ENCODE data around the gene SUSD4. TPM values are rescaled to one million over a fixed set of nuclear protein-coding genes. Genes with fewer than 3 reads are reported as not detected.

Gene SUSD4
- total and polyA plus RNA-seq, 10 of the 15 experiments (the other 5 are each of a cell fraction or from before 2014, with no cell fraction given), result 0.13 to 1.1 (median 0.26) TPM; not detected in 3

DNA sequence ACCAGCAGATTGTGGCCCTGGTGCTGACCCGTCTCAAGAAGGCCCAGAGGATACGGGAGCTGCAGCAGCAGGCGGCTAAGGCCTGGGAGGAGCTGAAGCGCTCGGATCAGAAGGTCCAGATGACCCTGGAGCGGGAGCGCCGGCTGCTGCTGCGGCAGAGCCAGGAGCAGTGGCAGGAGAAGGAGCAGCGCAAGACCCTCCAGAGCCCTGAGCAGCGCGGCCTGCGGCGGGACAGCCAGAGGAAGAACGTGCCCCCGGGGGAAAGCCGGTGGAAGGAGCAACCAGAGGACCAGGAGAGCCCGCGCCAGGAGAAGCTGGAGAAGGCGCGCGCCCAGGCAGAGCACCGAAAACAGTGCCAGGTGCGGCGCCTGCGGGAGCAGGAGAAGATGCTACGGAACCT lies 30.3 kb upstream of the SUSD4 start:
- 81% methylated on average over 27 of the region's 27 CpGs for WGBS (ENCODE audit: insufficient coverage, insufficient replicate concordance, low lambda C conversion rate, missing lambda C conversion rate)
- ChIA-PET SMC1A (ENCODE audit: uncharacterized antibody, unreplicated experiment) (no interaction called here), POLR2A (no interaction called here), RAD21 (ENCODE audit: unreplicated experiment) (no interaction called here), CTCF (no interaction called here)
- no peaks in the 10 kb centered on the region; the same call in 2 of the 3 replicates for H3K9me3 ChIP-seq (replicated peaks; ENCODE audit: control insufficient read depth, insufficient read depth, low read length)
- no peaks in the 10 kb centered on the region for H3K36me3 ChIP-seq (ENCODE audit: control insufficient read depth in 2 of 2, insufficient read depth in 2 of 2, low read length in 1 of 2)
- BruUV-seq (replicated peaks), result no TSS peak
- H3K4me3 ChIP-seq, result no peak overlapping the region
- no peak overlapping the region for H3K27ac ChIP-seq (ENCODE audit: control insufficient read depth, insufficient read depth)
- H3K79me2 ChIP-seq (ENCODE audit: control insufficient read depth, insufficient read depth, low read length), result no peaks in the 10 kb centered on the region
- in situ Hi-C loops (cut with MboI) (no loop called here), intact Hi-C loops (cut with micrococcal nuclease; ENCODE audit: unreplicated experiment) (no loop called here)
- no peak overlapping the region for H2AFZ ChIP-seq (ENCODE audit: control insufficient read depth, low read depth, low read length)
- no peak for DNase-seq (ENCODE audit: low read depth, low spot score)
- H3K27me3 ChIP-seq (replicated peaks in 1 of 2; ENCODE audit: control insufficient read depth in 2 of 2, insufficient read depth in 2 of 2, low read length in 1 of 2), result peaks cover 0 to 2% of the 10 kb centered on the region in 2 experiments; a peak in 1 of 4 replicates
- H3K9ac ChIP-seq (ENCODE audit: control insufficient read depth, insufficient read depth, low read length), result no peak overlapping the region
- ATAC-seq, result no peak
- H3K4me1 ChIP-seq (ENCODE audit: control insufficient read depth, insufficient read depth, low read length), result no peaks in the 10 kb centered on the region
- no peak for FAIRE-seq
- H3K4me2 ChIP-seq (ENCODE audit: control insufficient read depth, insufficient read depth), result no peak overlapping the region
- TF ChIP-seq, protein P1, sequence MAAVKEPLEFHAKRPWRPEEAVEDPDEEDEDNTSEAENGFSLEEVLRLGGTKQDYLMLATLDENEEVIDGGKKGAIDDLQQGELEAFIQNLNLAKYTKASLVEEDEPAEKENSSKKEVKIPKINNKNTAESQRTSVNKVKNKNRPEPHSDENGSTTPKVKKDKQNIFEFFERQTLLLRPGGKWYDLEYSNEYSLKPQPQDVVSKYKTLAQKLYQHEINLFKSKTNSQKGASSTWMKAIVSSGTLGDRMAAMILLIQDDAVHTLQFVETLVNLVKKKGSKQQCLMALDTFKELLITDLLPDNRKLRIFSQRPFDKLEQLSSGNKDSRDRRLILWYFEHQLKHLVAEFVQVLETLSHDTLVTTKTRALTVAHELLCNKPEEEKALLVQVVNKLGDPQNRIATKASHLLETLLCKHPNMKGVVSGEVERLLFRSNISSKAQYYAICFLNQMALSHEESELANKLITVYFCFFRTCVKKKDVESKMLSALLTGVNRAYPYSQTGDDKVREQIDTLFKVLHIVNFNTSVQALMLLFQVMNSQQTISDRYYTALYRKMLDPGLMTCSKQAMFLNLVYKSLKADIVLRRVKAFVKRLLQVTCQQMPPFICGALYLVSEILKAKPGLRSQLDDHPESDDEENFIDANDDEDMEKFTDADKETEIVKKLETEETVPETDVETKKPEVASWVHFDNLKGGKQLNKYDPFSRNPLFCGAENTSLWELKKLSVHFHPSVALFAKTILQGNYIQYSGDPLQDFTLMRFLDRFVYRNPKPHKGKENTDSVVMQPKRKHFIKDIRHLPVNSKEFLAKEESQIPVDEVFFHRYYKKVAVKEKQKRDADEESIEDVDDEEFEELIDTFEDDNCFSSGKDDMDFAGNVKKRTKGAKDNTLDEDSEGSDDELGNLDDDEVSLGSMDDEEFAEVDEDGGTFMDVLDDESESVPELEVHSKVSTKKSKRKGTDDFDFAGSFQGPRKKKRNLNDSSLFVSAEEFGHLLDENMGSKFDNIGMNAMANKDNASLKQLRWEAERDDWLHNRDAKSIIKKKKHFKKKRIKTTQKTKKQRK (IDR thresholded peaks at IDR 0.05; ENCODE audit: low read depth, low read length), result no peak
- TF ChIP-seq ZBED1 (IDR thresholded peaks at IDR 0.05; ENCODE audit: borderline replicate concordance) (no peak), IRF4 (IDR thresholded peaks at IDR 0.05; ENCODE audit: low read depth, low read length) (no peak), TAF1 (IDR thresholded peaks at IDR 0.05; ENCODE audit: borderline replicate concordance, low read depth, low read length) (no peak), POLR2AphosphoS5 (IDR thresholded peaks at IDR 0.05; ENCODE audit: low read length) (no peak), FOXM1 (IDR thresholded peaks at IDR 0.05; ENCODE audit: low read depth, low read length) (no peak), STAT3 (IDR thresholded peaks at IDR 0.05; ENCODE audit: low read depth, low read length) (no peak), SREBF2 (IDR thresholded peaks at IDR 0.05; ENCODE audit: low read length) (no peak), ZNF384 (IDR thresholded peaks at IDR 0.05; ENCODE audit: borderline replicate concordance, low read depth, low read length) (no peak), FOS (IDR thresholded peaks at IDR 0.05; ENCODE audit: borderline replicate concordance, extremely low read depth, insufficient read length) (no peak), RAD51 (IDR thresholded peaks at IDR 0.05) (no peak), KLF5 (IDR thresholded peaks at IDR 0.05; ENCODE audit: partially characterized antibody) (no peak), CREM (IDR thresholded peaks at IDR 0.05; ENCODE audit: low read depth) (no peak), WRNIP1 (IDR thresholded peaks at IDR 0.05; ENCODE audit: borderline replicate concordance, low read depth, low read length) (no peak), HCFC1 (IDR thresholded peaks at IDR 0.05; ENCODE audit: low read length) (no peak), CHD1 (IDR thresholded peaks at IDR 0.05; ENCODE audit: low read depth, low read length) (no peak), TCF7 (IDR thresholded peaks at IDR 0.05; ENCODE audit: borderline replicate concordance) (no peak)
- TF ChIP-seq, protein P2, sequence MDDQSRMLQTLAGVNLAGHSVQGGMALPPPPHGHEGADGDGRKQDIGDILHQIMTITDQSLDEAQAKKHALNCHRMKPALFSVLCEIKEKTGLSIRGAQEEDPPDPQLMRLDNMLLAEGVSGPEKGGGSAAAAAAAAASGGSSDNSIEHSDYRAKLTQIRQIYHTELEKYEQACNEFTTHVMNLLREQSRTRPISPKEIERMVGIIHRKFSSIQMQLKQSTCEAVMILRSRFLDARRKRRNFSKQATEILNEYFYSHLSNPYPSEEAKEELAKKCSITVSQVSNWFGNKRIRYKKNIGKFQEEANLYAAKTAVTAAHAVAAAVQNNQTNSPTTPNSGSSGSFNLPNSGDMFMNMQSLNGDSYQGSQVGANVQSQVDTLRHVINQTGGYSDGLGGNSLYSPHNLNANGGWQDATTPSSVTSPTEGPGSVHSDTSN (IDR thresholded peaks at IDR 0.05; ENCODE audit: insufficient replicate concordance, low read depth, low read length), result no peak
- TF ChIP-seq, protein P3, sequence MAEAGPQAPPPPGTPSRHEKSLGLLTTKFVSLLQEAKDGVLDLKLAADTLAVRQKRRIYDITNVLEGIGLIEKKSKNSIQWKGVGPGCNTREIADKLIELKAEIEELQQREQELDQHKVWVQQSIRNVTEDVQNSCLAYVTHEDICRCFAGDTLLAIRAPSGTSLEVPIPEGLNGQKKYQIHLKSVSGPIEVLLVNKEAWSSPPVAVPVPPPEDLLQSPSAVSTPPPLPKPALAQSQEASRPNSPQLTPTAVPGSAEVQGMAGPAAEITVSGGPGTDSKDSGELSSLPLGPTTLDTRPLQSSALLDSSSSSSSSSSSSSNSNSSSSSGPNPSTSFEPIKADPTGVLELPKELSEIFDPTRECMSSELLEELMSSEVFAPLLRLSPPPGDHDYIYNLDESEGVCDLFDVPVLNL (IDR thresholded peaks at IDR 0.05; ENCODE audit: low read depth, low read length), result no peak
- no peaks in the 10 kb centered on the region for H4K20me1 ChIP-seq (ENCODE audit: control insufficient read depth, insufficient read depth)

All from GM12878 (cell line).